Activated CD4-positive, alpha-beta T cell treated with anti-CD3 and anti-CD28 coated beads for 24 hours (primary cell): ENCODE measurements around the gene ZNF697.

ENCODE experiments used
- DNase-seq, 2 donors: peaks; one replicate each; pipeline ENCODE4 v3.0.0-alpha.2; 2020; ENCODE audit warnings: low read depth in 2 of 2

ZNF697 gene

GRCh38 chr1:119662034-119662437 lies 14.0 kb upstream of the ZNF697 start:
- no peak for DNase-seq

DNA sequence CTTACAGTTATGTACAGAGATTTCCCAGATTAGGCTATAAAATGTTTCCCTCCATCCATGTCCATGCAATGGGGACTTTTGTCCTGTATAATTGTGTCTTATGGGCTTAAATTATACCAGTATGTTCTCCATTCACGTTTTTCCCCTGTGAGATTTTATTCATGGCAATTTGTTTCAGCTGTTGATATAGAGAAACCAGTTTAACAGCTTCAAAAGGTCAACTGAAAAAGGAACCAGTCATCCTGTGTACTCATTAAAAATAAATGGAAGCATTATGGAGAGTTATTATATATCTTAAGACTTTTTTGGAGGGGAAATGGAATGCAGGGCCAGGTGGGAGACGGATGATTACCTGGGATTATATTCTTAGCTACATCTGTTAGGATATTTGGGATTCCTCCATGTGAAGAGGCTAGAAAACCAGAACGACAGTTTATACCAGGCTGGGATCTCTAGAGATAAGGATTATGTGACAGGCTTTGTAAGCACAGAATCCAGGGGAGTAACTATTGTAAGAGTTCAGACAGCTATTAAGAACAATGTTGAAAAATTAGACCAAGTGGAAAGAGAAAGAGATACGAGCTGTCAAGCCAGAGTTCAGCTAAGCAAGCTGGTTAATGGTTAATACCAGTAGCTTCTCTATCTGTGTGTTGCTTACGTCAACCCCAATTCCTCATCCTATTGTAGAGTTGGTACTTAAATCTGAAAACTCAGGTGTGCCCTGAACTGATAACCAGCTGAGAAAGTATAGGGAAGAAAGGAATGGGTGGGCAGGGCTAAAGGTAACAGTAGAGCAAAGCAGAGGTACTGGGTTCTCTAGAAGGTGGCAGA lies 12.4 kb upstream of the ZNF697 start:
- DNase-seq: no peak

- DNase-seq: no peak
These were observed 11.6 kb upstream of the ZNF697 start for GRCh38 chr1:119659628-119660027.

DNA sequence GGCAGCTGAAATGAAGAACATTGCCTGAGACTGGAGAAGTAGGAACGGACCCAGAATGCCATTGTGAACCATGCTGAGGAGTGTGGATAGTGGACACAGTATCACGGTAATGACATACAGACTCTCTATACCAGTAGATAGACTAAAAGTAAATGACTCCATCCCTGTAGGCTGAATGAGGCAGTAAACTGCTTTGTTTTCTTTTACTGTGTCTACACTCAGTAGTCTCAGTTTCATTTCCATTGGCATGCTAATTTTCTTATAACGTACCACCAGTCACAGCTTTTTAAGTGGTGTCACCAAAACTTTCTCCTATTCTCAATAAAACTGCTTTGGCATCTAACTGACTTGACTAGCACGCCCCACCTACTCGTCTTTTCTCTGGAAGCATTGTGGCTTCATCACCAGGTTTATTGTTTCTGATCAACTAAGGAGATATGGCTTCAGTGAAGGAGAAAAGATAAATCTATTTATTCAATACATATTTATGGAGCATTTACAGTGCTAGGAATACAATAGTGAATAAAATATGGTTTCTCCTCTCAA lies 8.4 kb upstream of the ZNF697 start:
- no peak for DNase-seq

DNA sequence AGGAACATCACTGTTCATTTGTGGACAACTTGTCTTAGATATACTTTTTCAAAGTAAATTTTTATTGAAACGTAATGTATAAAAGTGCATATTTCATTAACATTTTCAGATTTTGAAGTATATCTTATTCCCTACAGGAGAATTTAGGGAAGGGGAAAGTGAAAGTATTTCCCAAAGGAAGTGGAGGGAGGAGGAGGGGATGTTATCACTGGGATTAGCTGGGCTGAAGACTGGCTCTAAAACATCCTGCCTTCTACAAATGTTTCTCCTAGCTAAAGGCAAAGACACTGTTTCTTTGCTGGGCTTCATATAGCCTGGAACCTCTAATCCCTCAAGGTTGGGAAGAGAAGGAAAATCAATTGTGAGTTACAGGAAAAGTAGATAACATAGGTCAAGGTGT lies 7.1 kb upstream of the ZNF697 start:
- DNase-seq: no peak

DNA sequence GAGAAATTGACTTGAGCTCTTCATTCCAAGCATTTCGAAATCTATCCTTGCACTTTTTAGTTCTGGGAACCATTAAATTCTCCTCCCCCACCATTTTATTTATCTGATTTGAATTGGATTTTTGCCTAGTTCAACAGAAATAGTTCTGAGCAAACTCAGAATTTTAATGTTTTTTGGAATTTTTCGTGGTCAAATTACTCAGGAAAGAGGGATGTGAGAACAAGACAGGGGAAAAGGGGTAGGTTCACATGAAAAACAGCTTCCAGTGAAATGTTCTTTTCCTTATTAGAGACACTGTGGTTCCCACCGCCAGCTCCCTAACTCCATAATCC lies 5.7 kb upstream of the ZNF697 start:
- no peak for DNase-seq

- DNase-seq: no peak
These were observed 5.2 kb upstream of the ZNF697 start for GRCh38 chr1:119653135-119653838.

- DNase-seq: no peak
These were observed 4.5 kb upstream of the ZNF697 start for GRCh38 chr1:119652587-119652986.

DNA sequence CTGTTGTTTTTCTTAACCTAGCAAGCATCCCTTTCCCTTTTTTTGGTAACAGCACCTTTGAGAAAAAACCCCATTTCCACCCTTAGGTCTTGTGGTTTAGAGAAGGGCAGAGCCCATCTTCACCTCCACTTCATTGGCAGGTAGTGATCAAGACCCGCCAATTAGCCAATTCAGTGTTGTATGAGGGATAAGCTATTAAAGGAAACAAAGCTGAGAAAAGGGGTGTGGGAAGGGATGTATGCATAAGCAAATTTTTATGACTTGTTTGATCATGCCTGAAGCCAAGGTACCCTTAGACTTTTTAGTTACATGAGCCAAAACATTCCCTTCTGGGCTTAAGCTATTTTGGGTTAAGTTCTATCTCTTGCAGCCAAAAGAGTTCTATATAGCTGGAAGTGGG lies 3.6 kb upstream of the ZNF697 start:
- no peak for DNase-seq

- DNase-seq: no peak
These were observed 3.1 kb upstream of the ZNF697 start for GRCh38 chr1:119651133-119651532.

- DNase-seq: no peak
These were observed 546 bp upstream of the ZNF697 start for GRCh38 chr1:119648620-119649004.

- no peak for DNase-seq
These were observed 785 bp downstream of the ZNF697 start for GRCh38 chr1:119647228-119647733.

- DNase-seq: no peak
These were observed 1.4 kb downstream of the ZNF697 start for GRCh38 chr1:119646521-119647227.

GRCh38 chr1:119639109-119639508 lies 9.0 kb downstream of the ZNF697 start:
- DNase-seq: no peak

DNA sequence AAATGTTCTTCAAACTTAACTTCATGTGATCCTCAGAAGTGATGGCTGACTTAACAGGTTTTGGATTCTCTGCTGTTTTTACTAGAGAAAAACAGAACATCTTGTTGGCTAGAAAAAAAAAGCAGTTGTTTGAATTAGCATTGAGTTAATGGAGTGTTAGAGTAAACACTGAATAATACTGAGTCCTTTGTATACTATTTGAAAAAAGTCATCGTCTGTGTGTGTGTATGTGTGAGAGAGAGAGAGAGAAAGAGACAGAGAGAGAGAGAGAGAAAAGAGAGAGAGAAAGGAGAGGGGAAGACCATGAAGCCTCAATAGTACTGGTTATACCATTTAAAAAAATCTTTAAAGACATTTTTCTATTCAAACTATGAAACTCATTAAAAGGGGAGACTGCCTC lies 10.4 kb downstream of the ZNF697 start:
- DNase-seq: no peak

DNA sequence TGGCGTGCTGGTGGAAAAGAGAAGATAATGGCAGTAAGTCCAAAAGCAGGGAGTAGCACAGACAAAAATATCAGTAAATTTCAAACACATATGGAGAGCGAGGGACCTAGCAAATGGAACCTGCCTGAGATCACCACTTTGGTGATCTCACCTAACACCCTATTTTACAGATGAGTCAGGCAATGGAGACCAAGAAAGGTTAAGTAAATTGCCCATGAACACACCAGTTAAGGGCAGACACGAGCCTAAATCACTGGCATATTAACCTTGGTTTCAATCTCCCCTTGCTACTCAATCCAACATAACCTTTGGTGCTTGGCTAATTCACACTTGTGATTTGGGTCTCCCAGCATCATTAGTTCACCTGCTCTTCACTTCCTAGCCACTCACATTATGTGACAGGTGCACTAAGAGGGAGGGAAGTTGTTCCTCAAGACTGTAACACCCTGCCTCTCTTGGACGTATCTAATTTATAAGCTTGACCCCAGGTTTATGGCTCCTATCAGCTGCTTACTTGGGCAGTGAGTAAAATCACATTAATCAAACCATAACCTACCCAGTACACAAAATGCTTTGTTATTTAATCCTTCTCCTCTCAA lies 11.5 kb downstream of the ZNF697 start:
- no peak for DNase-seq

DNA sequence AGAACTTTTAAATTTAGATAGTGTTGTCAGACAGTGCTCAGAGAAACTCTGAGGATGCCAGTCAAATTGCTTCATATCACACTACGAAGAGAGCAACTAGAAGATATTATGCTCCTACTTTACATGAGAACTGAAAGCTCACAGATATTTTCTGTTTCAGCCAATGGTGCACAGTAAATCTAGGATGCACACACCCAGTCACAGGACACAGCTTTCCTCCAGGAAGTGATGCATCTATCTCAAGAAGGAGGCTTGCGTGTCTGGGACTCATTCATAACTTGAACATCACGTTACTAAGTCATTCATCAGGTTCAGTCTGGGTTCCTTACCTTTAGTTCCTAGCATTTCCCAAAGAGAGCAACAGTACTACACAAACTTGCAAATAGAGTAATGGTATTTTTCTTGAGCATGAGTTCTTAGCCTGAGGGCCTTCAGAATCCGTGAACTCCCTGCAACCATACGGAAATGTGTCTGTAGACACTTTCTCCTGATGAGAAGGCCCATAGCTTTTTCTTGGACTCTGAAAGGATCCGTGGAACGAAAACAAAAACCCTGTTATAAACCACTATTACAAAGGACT lies 12.2 kb downstream of the ZNF697 start:
- DNase-seq: no peak

- DNase-seq: no peak
These were observed 14.1 kb downstream of the ZNF697 start for GRCh38 chr1:119634016-119634415.

- no peak for DNase-seq
These were observed 14.5 kb downstream of the ZNF697 start for GRCh38 chr1:119633575-119633974.

DNA sequence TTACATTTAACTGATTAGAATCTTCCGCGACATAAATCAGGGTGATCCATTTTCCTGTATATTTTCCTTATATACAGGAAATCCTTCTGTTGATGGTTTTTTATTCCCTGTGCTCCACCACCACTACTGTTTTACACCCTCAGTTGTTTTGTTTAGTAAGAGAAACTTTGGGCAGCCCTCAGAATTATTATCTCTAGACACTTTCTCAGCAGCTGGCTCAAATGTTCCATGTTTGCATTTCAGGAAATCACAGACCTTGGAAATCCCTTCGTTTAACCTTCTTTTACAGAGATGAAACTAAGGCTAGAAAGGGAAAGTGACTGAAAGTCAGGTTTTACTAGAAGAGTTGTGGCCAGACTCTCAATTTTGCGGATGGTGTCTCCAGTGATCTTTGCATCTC lies 15.2 kb downstream of the ZNF697 start:
- DNase-seq: no peak

DNA sequence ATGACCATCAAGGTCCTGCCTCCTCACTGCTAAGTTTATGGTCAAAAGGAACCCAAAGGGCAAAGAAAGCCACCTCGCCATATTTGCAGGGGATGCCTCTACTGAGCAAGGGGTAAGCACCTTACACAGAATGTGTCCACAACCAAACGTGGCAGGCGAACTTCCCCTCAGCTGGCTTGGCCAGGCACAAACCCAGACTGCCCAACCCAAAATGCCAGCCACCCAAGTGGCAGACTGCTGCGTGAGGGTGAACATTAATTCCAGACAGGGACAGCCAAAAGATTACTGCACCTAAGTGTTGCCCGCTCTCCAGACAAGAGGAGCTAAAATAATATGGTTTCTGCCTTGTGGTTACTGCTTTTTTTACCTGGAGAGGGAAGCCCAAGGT lies 16.0 kb downstream of the ZNF697 start:
- no peak for DNase-seq
